Kidney (tissue), 14 donors: Measurements from ENCODE around the gene SP3. TPM values are rescaled to one million over a fixed set of nuclear protein-coding genes. Genes with fewer than 3 reads are reported as not detected.

Experiments used
- DNase-seq, 5 donors: peaks; one replicate each; pipeline ENCODE4 v3.0.0-alpha.2; 2013 to 2020
- FAIRE-seq: peaks from 2 replicates; lab custom pipeline; 2012; peaks lifted over from hg19 to GRCh38; lab: Jason Lieb, UNC
- H3K27ac ChIP-seq, 2 donors: one replicate each; pipeline ENCODE4 v1.7.0; 2013; ENCODE audit warnings: low read depth in 2 of 2, low read length in 2 of 2, inconsistent platforms in 1 of 2
- H3K27me3 ChIP-seq: one replicate; pipeline ENCODE4 v1.7.1; 2013; ENCODE audit warnings: low read length, inconsistent platforms; ENCODE audit not compliant: control insufficient read depth, insufficient read depth
- H3K36me3 ChIP-seq, 3 donors: one replicate each; pipeline versions ENCODE4 v1.7.0 to v1.7.1; 2013; ENCODE audit warnings: low read length in 3 of 3, control low read depth in 1 of 3, inconsistent platforms in 1 of 3; ENCODE audit not compliant: insufficient read depth in 3 of 3, control insufficient read depth in 2 of 3
- H3K4me1 ChIP-seq, 3 donors: one replicate each; pipeline versions ENCODE4 v1.7.0 to v1.7.1; 2013; ENCODE audit warnings: low read length in 3 of 3, inconsistent platforms in 1 of 3, low read depth in 1 of 3; ENCODE audit not compliant: control insufficient read depth in 2 of 3, insufficient read depth in 2 of 3
- H3K4me3 ChIP-seq, 3 donors: one replicate each; pipeline versions ENCODE4 v1.7.0 to v1.8.1; 2013; ENCODE audit warnings: low read length in 3 of 3, control low read depth in 1 of 3, inconsistent platforms in 1 of 3
- H3K9ac ChIP-seq, 3 donors: one replicate each; pipeline versions ENCODE4 v1.7.0 to v1.7.1; 2013; ENCODE audit warnings: low read length in 3 of 3, control low read depth in 1 of 3, inconsistent platforms in 1 of 3
- H3K9me3 ChIP-seq, 3 donors: one replicate each; pipeline versions ENCODE4 v1.7.0 to v1.7.1; 2013; ENCODE audit warnings: low read length in 3 of 3, control low read depth in 1 of 3, inconsistent platforms in 1 of 3; ENCODE audit not compliant: control insufficient read depth in 2 of 3, insufficient read depth in 1 of 3
- CTCF ChIP-seq: IDR thresholded peaks from 3 replicates; pipeline ENCODE4 v1.5.1; 2012; ENCODE audit warnings: mild to moderate bottlenecking, moderate library complexity, borderline replicate concordance; ENCODE audit not compliant: insufficient read depth; ENCODE audit errors: extremely low read depth
- intact Hi-C: fragments of 100-400 bp; cut with DNase I; formaldehyde crosslinking; loops from one replicate; pipeline ENCODE4 v1.11.1; 2022
- polyA plus RNA-seq: library from polyadenylated mRNA; stranded (reverse); fragments of 350-450 nt; fragmentation: Illumina TruSeq; extraction: RNeasy Lipid Tissue Mini Kit (QIAGEN cat#74804); gene quantifications from one replicate; pipeline ENCODE4 v1.2.3, GENCODE V29; 2014; ENCODE audit warnings: low read depth, low replicate concordance; ENCODE audit not compliant: insufficient read depth
- total RNA-seq: library from RNA; stranded (reverse); fragmentation: NEBNext Ultra II Directional; extraction: Animal tissue kit (Norgen Biotek cat#: 25700); gene quantifications from one replicate; pipeline ENCODE4 v1.2.1, GENCODE V29; 2021
- donor health status: control.
- donor health status: control.
- donor health status: control.
- donor health status: control.
- donor health status: control.
- donor health status: DM: yes; HTN: yes; CAD: no.
- donor health status: Normal renal cell carcinoma (clear cell type).

The SP3 gene
- total and polyA plus RNA-seq, 2 donors from 2014 or later: 14.5 to 86.2 TPM

GRCh38 chr2:173874003-173874893 lies 90.9 kb downstream of the SP3 start:
- H3K4me1 ChIP-seq: no peaks in the 10 kb centered on the region
- H3K9me3 ChIP-seq: no peaks in the 10 kb centered on the region
- FAIRE-seq (no peak), DNase-seq (no peak)
- no peak overlapping the region for H3K9ac ChIP-seq
- intact Hi-C loops: no loop called here
- H3K36me3 ChIP-seq: no peaks in the 10 kb centered on the region
- no peak for TF ChIP-seq CTCF
- no peaks in the 10 kb centered on the region for H3K27me3 ChIP-seq
- H3K4me3 ChIP-seq: no peak overlapping the region
- H3K27ac ChIP-seq: no peak overlapping the region

GRCh38 chr2:173872714-173873113 lies 92.5 kb downstream of the SP3 start:
- H3K4me3 ChIP-seq: no peak overlapping the region
- no peaks in the 10 kb centered on the region for H3K36me3 ChIP-seq
- H3K9me3 ChIP-seq: no peaks in the 10 kb centered on the region
- no peak overlapping the region for H3K9ac ChIP-seq
- no peak overlapping the region for H3K27ac ChIP-seq
- TF ChIP-seq CTCF: no peak
- no peaks in the 10 kb centered on the region for H3K4me1 ChIP-seq
- DNase-seq (peak in 2 of 5 donors; percentile 33 to 38), FAIRE-seq (no peak)
- intact Hi-C loops: no loop called here
- no peaks in the 10 kb centered on the region for H3K27me3 ChIP-seq

- H3K4me1 ChIP-seq: no peaks in the 10 kb centered on the region
- no peak for FAIRE-seq
- H3K27me3 ChIP-seq: no peaks in the 10 kb centered on the region
Measured at GRCh38 chr2:173869244-173870229, 95.6 kb downstream of the SP3 start.

More at GRCh38 chr2:173869244-173870229, 95.6 kb downstream of the SP3 start:
- no peak for TF ChIP-seq CTCF
- intact Hi-C loops: no loop called here
- no peak overlapping the region for H3K9ac ChIP-seq
- no peak overlapping the region for H3K27ac ChIP-seq
- H3K9me3 ChIP-seq: no peaks in the 10 kb centered on the region
- DNase-seq: peak in 2 of 5 donors; percentile 52 to 64
- H3K4me3 ChIP-seq: no peak overlapping the region
- no peaks in the 10 kb centered on the region for H3K36me3 ChIP-seq
